Measurements from ENCODE around the gene FGF9. TPM values are rescaled to one million over a fixed set of nuclear protein-coding genes. Genes with fewer than 3 reads are reported as not detected.

The FGF9 gene
- total RNA-seq, 2 donors from 2014 or later, result 0.29 TPM; not detected in 1

GRCh38 chr13:21707586-21707985 lies 36.7 kb downstream of the FGF9 start:
- H3K27me3 Mint-ChIP-seq, result peaks cover 32 to 39% of the 10 kb centered on the region in 2 donors
- H3K4me1 Mint-ChIP-seq (ENCODE audit: low read depth in 2 of 2), result no peaks in the 10 kb centered on the region
- H3K27ac Mint-ChIP-seq, result no peak overlapping the region
- no peak overlapping the region for H3K4me3 Mint-ChIP-seq
- DNase-seq (ENCODE audit: low spot score), result no peak
- peaks cover 9% of the 10 kb centered on the region for H3K36me3 Mint-ChIP-seq
- no peak for ATAC-seq
- H3K9me3 Mint-ChIP-seq, result peaks cover 6% of the 10 kb centered on the region

- no peak for DNase-seq (ENCODE audit: low spot score)
- H3K9me3 Mint-ChIP-seq, result peaks cover 6% of the 10 kb centered on the region
- H3K36me3 Mint-ChIP-seq, result peaks cover 9% of the 10 kb centered on the region
- peaks cover 33 to 34% of the 10 kb centered on the region in 2 donors for H3K27me3 Mint-ChIP-seq
- H3K4me3 Mint-ChIP-seq, result no peak overlapping the region
- H3K27ac Mint-ChIP-seq, result no peak overlapping the region
- no peaks in the 10 kb centered on the region for H3K4me1 Mint-ChIP-seq (ENCODE audit: low read depth in 2 of 2)
- no peak for ATAC-seq
Observed at GRCh38 chr13:21709697-21710096, 38.8 kb downstream of the FGF9 start.

- peaks cover 32 to 33% of the 10 kb centered on the region in 2 donors for H3K27me3 Mint-ChIP-seq
- H3K36me3 Mint-ChIP-seq, result peaks cover 9% of the 10 kb centered on the region
- H3K4me1 Mint-ChIP-seq (ENCODE audit: low read depth in 2 of 2), result no peaks in the 10 kb centered on the region
- no peak for ATAC-seq
- H3K27ac Mint-ChIP-seq, result no peak overlapping the region
- H3K9me3 Mint-ChIP-seq, result peaks cover 6% of the 10 kb centered on the region
- no peak for DNase-seq (ENCODE audit: low spot score)
- H3K4me3 Mint-ChIP-seq, result no peak overlapping the region
Observed at GRCh38 chr13:21710163-21710562, 39.3 kb downstream of the FGF9 start.

- ATAC-seq, result no peak
Observed at GRCh38 chr13:21717817-21718216, 46.9 kb downstream of the FGF9 start.

GRCh38 chr13:21719463-21719862 lies 48.6 kb downstream of the FGF9 start:
- Mint-ChIP-seq H3K27me3 (peaks cover 34 to 49% of the 10 kb centered on the region in 2 donors), H3K4me3 (no peak overlapping the region), H3K9me3 (no peaks in the 10 kb centered on the region), H3K36me3 (no peaks in the 10 kb centered on the region), H3K27ac (no peak overlapping the region), H3K4me1 (ENCODE audit: low read depth in 2 of 2) (no peaks in the 10 kb centered on the region)
- no peak for DNase-seq (ENCODE audit: low spot score)
- ATAC-seq, result no peak

More at GRCh38 chr13:21717817-21718216, 46.9 kb downstream of the FGF9 start:
- Mint-ChIP-seq H3K27me3 (peaks cover 38 to 40% of the 10 kb centered on the region in 2 donors), H3K4me1 (ENCODE audit: low read depth in 2 of 2) (no peaks in the 10 kb centered on the region), H3K27ac (no peak overlapping the region), H3K9me3 (no peaks in the 10 kb centered on the region), H3K4me3 (no peak overlapping the region), H3K36me3 (no peaks in the 10 kb centered on the region)
- DNase-seq (ENCODE audit: low spot score), result no peak

- Mint-ChIP-seq H3K27ac (no peak overlapping the region), H3K36me3 (peaks cover 6% of the 10 kb centered on the region), H3K4me1 (ENCODE audit: low read depth in 2 of 2) (peaks cover 0 to 3% of the 10 kb centered on the region in 2 donors), H3K27me3 (peaks cover 25 to 34% of the 10 kb centered on the region in 2 donors), H3K4me3 (no peak overlapping the region), H3K9me3 (peaks cover 4% of the 10 kb centered on the region)
- DNase-seq (ENCODE audit: low spot score) (no peak), ATAC-seq (no peak)
Observed at GRCh38 chr13:21723807-21724505, 53.1 kb downstream of the FGF9 start.

- Mint-ChIP-seq H3K4me1 (ENCODE audit: low read depth in 2 of 2) (peaks cover 0 to 3% of the 10 kb centered on the region in 2 donors), H3K4me3 (no peak overlapping the region), H3K36me3 (peaks cover 6% of the 10 kb centered on the region), H3K27me3 (peaks cover 9 to 11% of the 10 kb centered on the region in 2 donors), H3K27ac (no peak overlapping the region), H3K9me3 (peaks cover 4% of the 10 kb centered on the region)
- ATAC-seq, result no peak
- DNase-seq (ENCODE audit: low spot score), result no peak
Observed at GRCh38 chr13:21730186-21730880, 59.5 kb downstream of the FGF9 start.

- Mint-ChIP-seq H3K36me3 (no peaks in the 10 kb centered on the region), H3K4me3 (no peak overlapping the region), H3K27me3 (peaks cover 12% of the 10 kb centered on the region in 2 donors), H3K9me3 (no peaks in the 10 kb centered on the region), H3K4me1 (ENCODE audit: low read depth in 2 of 2) (no peaks in the 10 kb centered on the region), H3K27ac (no peak overlapping the region)
- ATAC-seq (no peak), DNase-seq (ENCODE audit: low spot score) (no peak)
Observed at GRCh38 chr13:21733475-21734263, 62.8 kb downstream of the FGF9 start.

- Mint-ChIP-seq H3K9me3 (no peaks in the 10 kb centered on the region), H3K36me3 (no peaks in the 10 kb centered on the region), H3K27ac (no peak overlapping the region), H3K27me3 (peaks cover 14 to 18% of the 10 kb centered on the region in 2 donors), H3K4me1 (ENCODE audit: low read depth in 2 of 2) (no peaks in the 10 kb centered on the region), H3K4me3 (no peak overlapping the region)
- no peak for DNase-seq (ENCODE audit: low spot score)
- no peak for ATAC-seq
Observed at GRCh38 chr13:21734961-21735360, 64.1 kb downstream of the FGF9 start.

- Mint-ChIP-seq H3K4me3 (no peak overlapping the region), H3K9me3 (no peaks in the 10 kb centered on the region), H3K36me3 (no peaks in the 10 kb centered on the region), H3K27me3 (peaks cover 14 to 15% of the 10 kb centered on the region in 2 donors), H3K27ac (no peak overlapping the region), H3K4me1 (ENCODE audit: low read depth in 2 of 2) (no peaks in the 10 kb centered on the region)
- no peak for DNase-seq (ENCODE audit: low spot score)
- no peak for ATAC-seq
Observed at GRCh38 chr13:21735701-21736401, 65.0 kb downstream of the FGF9 start.

- no peak overlapping the region for H3K27ac Mint-ChIP-seq
- no peak for ATAC-seq
- H3K27me3 Mint-ChIP-seq, result peaks cover 11 to 14% of the 10 kb centered on the region in 2 donors
- no peaks in the 10 kb centered on the region for H3K9me3 Mint-ChIP-seq
- H3K4me3 Mint-ChIP-seq, result no peak overlapping the region
- DNase-seq (ENCODE audit: low spot score), result no peak
- H3K4me1 Mint-ChIP-seq (ENCODE audit: low read depth in 2 of 2), result no peaks in the 10 kb centered on the region
- no peaks in the 10 kb centered on the region for H3K36me3 Mint-ChIP-seq
Observed at GRCh38 chr13:21736926-21737325, 66.1 kb downstream of the FGF9 start.

GRCh38 chr13:21738630-21739029 lies 67.8 kb downstream of the FGF9 start:
- H3K4me1 Mint-ChIP-seq (ENCODE audit: low read depth in 2 of 2), result no peaks in the 10 kb centered on the region
- no peaks in the 10 kb centered on the region for H3K36me3 Mint-ChIP-seq
- H3K4me3 Mint-ChIP-seq, result no peak overlapping the region
- ATAC-seq (no peak), DNase-seq (ENCODE audit: low spot score) (no peak)
- H3K27ac Mint-ChIP-seq, result no peak overlapping the region
- no peaks in the 10 kb centered on the region for H3K9me3 Mint-ChIP-seq
- peaks cover 11 to 14% of the 10 kb centered on the region in 2 donors for H3K27me3 Mint-ChIP-seq

- no peak overlapping the region for H3K4me3 Mint-ChIP-seq
- H3K4me1 Mint-ChIP-seq (ENCODE audit: low read depth in 2 of 2), result no peaks in the 10 kb centered on the region
- no peaks in the 10 kb centered on the region for H3K36me3 Mint-ChIP-seq
- no peak for DNase-seq (ENCODE audit: low spot score)
- no peaks in the 10 kb centered on the region for H3K9me3 Mint-ChIP-seq
- peaks cover 11 to 14% of the 10 kb centered on the region in 2 donors for H3K27me3 Mint-ChIP-seq
- H3K27ac Mint-ChIP-seq, result no peak overlapping the region
- ATAC-seq, result no peak
Observed at GRCh38 chr13:21739771-21740170, 68.9 kb downstream of the FGF9 start.
